ENCODE measurements around the gene CMAS.
"Not testable (repeated sequence)": the region's sequence is repeated elsewhere in the genome, so short reads cannot be mapped to it uniquely, and the experiment has no call there.

The CMAS gene

GRCh38 chr12:22016982-22017381, 29.0 kb upstream of the CMAS start:
- ATAC-seq = no peak
- no peak for TF ChIP-seq ISL1 (CRISPR knock-in tag; IDR thresholded peaks at IDR 0.05)
- no peak for TF ChIP-seq POU6F1 (CRISPR knock-in tag; IDR thresholded peaks at IDR 0.05; ENCODE audit: borderline replicate concordance, low read depth)
- no peak for TF ChIP-seq TSHZ2 (CRISPR knock-in tag; IDR thresholded peaks at IDR 0.05)
- no peak for TF ChIP-seq OSR1 (CRISPR knock-in tag; IDR thresholded peaks at IDR 0.05)
- TF ChIP-seq, protein P1, sequence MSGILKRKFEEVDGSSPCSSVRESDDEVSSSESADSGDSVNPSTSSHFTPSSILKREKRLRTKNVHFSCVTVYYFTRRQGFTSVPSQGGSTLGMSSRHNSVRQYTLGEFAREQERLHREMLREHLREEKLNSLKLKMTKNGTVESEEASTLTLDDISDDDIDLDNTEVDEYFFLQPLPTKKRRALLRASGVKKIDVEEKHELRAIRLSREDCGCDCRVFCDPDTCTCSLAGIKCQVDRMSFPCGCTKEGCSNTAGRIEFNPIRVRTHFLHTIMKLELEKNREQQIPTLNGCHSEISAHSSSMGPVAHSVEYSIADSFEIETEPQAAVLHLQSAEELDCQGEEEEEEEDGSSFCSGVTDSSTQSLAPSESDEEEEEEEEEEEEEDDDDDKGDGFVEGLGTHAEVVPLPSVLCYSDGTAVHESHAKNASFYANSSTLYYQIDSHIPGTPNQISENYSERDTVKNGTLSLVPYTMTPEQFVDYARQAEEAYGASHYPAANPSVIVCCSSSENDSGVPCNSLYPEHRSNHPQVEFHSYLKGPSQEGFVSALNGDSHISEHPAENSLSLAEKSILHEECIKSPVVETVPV (CRISPR knock-in tag; IDR thresholded peaks at IDR 0.05) = no peak
- no peak for TF ChIP-seq CSDC2 (CRISPR knock-in tag; IDR thresholded peaks at IDR 0.05)
- TF ChIP-seq ZNF565 (CRISPR knock-in tag; conservative IDR thresholded peaks at IDR 0.05; ENCODE audit: low read depth) = no peak
- TF ChIP-seq ZFP3 (CRISPR knock-in tag; IDR thresholded peaks at IDR 0.05) = no peak
- TF ChIP-seq ESRRG (CRISPR knock-in tag; IDR thresholded peaks at IDR 0.05) = no peak
- no peak for TF ChIP-seq TOX (CRISPR knock-in tag; IDR thresholded peaks at IDR 0.05; ENCODE audit: borderline replicate concordance)
- TF ChIP-seq, protein P2, sequence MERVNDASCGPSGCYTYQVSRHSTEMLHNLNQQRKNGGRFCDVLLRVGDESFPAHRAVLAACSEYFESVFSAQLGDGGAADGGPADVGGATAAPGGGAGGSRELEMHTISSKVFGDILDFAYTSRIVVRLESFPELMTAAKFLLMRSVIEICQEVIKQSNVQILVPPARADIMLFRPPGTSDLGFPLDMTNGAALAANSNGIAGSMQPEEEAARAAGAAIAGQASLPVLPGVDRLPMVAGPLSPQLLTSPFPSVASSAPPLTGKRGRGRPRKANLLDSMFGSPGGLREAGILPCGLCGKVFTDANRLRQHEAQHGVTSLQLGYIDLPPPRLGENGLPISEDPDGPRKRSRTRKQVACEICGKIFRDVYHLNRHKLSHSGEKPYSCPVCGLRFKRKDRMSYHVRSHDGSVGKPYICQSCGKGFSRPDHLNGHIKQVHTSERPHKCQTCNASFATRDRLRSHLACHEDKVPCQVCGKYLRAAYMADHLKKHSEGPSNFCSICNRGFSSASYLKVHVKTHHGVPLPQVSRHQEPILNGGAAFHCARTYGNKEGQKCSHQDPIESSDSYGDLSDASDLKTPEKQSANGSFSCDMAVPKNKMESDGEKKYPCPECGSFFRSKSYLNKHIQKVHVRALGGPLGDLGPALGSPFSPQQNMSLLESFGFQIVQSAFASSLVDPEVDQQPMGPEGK (CRISPR knock-in tag; IDR thresholded peaks at IDR 0.05; ENCODE audit: borderline replicate concordance) = no peak
- TF ChIP-seq ZC3H10 (CRISPR knock-in tag; IDR thresholded peaks at IDR 0.05) = no peak
- TF ChIP-seq RARB (CRISPR knock-in tag; IDR thresholded peaks at IDR 0.05) = no peak
- no peak for TF ChIP-seq GLIS3 (CRISPR knock-in tag; IDR thresholded peaks at IDR 0.05)
- no peak for TF ChIP-seq ARNTL (CRISPR knock-in tag; IDR thresholded peaks at IDR 0.05; ENCODE audit: borderline replicate concordance, low read depth)
- TF ChIP-seq ZNF70 (CRISPR knock-in tag; IDR thresholded peaks at IDR 0.05) = no peak
- no peak for TF ChIP-seq SNAI2 (CRISPR knock-in tag; IDR thresholded peaks at IDR 0.05)
- TF ChIP-seq ZFP30 (CRISPR knock-in tag; IDR thresholded peaks at IDR 0.05) = no peak

DNA sequence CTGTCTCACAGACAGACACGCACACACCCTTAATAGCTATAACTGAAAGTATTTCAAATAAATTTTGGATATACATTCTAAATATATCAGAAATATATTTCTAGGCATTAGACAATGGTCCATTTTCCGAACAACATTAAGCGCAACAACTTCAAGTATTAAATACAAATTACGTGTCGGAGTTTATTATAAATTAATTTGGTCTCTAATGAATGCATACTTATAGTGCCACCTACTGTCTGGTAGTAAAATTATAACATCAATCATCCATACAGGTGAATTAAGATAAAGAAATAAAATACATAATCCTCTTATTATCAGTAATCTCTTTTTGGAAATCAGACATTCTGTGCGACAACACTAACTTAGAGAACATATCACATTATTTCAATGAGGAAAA, 27.2 kb upstream of the CMAS start:
- ATAC-seq = no peak

GRCh38 chr12:22023489-22023888, 22.5 kb upstream of the CMAS start:
- ATAC-seq = not testable (repeated sequence)

More for the DNA sequence above, 27.2 kb upstream of the CMAS start:
- TF ChIP-seq OSR1 (CRISPR knock-in tag; IDR thresholded peaks at IDR 0.05) = no peak

DNA sequence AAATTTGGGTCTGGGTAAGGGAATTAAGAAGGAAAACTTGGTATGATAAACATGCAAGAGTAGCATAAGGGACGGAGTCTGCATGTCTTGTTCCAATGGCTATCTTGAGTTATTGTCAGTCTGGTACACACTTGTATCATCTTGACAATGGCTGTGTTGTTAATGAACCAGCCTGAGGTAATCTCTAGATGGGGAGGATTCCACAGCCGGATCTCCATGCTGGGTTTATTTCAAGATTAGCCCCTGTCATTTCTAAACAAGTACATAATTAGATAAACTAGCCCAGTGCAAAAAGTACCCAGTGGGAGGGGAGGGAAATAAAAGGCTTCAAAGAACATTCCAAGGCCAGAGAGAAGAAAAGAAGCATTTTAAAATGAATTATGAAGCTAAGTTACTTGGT, 16.5 kb upstream of the CMAS start:
- no peak for TF ChIP-seq RARB (CRISPR knock-in tag; IDR thresholded peaks at IDR 0.05)
- no peak for TF ChIP-seq ZFP30 (CRISPR knock-in tag; IDR thresholded peaks at IDR 0.05)
- TF ChIP-seq ISL1 (CRISPR knock-in tag; IDR thresholded peaks at IDR 0.05) = no peak
- TF ChIP-seq ZC3H10 (CRISPR knock-in tag; IDR thresholded peaks at IDR 0.05) = no peak

DNA sequence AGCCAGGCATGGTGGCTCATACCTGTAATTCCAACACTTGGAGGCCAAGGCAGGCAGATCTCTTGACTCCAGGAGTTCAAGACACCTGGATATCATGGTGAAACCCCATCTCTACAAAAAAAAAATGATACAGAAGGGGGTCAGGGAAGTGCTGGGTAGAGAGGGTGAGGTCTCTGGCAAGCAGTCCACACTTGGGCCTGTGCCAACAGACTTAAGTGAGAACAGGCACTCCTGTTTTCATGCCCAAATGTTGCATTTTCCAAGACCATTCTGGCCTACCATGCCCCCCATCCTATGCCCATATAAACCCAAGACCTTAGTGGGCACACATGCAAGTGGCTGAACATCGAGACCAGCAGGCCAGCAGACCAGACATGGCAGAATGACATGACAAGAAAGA, 16.0 kb upstream of the CMAS start:
- TF ChIP-seq ZFP30 (CRISPR knock-in tag; IDR thresholded peaks at IDR 0.05) = no peak
- no peak for TF ChIP-seq BACH2 (CRISPR knock-in tag; IDR thresholded peaks at IDR 0.05; ENCODE audit: borderline replicate concordance)
- TF ChIP-seq, protein P3, sequence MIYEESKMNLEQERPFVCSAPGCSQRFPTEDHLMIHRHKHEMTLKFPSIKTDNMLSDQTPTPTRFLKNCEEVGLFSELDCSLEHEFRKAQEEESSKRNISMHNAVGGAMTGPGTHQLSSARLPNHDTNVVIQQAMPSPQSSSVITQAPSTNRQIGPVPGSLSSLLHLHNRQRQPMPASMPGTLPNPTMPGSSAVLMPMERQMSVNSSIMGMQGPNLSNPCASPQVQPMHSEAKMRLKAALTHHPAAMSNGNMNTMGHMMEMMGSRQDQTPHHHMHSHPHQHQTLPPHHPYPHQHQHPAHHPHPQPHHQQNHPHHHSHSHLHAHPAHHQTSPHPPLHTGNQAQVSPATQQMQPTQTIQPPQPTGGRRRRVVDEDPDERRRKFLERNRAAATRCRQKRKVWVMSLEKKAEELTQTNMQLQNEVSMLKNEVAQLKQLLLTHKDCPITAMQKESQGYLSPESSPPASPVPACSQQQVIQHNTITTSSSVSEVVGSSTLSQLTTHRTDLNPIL (CRISPR knock-in tag; IDR thresholded peaks at IDR 0.05; ENCODE audit: low read depth) = no peak
- TF ChIP-seq, protein P2 (CRISPR knock-in tag; IDR thresholded peaks at IDR 0.05; ENCODE audit: borderline replicate concordance) = no peak
- TF ChIP-seq ARNTL (CRISPR knock-in tag; IDR thresholded peaks at IDR 0.05; ENCODE audit: borderline replicate concordance, low read depth) = no peak
- no peak for TF ChIP-seq TSHZ2 (CRISPR knock-in tag; IDR thresholded peaks at IDR 0.05)
- TF ChIP-seq ESRRG (CRISPR knock-in tag; IDR thresholded peaks at IDR 0.05) = no peak
- no peak for TF ChIP-seq TCF4 (CRISPR knock-in tag; IDR thresholded peaks at IDR 0.05; ENCODE audit: borderline replicate concordance)
- TF ChIP-seq CSDC2 (CRISPR knock-in tag; IDR thresholded peaks at IDR 0.05) = no peak
- TF ChIP-seq RARB (CRISPR knock-in tag; IDR thresholded peaks at IDR 0.05) = no peak
- no peak for ATAC-seq

More for the DNA sequence above, 16.5 kb upstream of the CMAS start:
- ATAC-seq = no peak

All from SK-N-SH treated with all-trans-retinoic acid at 6 μM for 48 hours (cell line).